Measurements from ENCODE around the gene NIPSNAP2.
"Not testable (repeated sequence)": the region's sequence is repeated elsewhere in the genome, so short reads cannot be mapped to it uniquely, and the experiment has no call there.

Gene NIPSNAP2

GRCh38 chr7:55975988-55976633 lies 11.7 kb downstream of the NIPSNAP2 start:
- DNase-seq (ENCODE audit: low read depth): no peak

- no peak for DNase-seq (ENCODE audit: low read depth)
Observed at GRCh38 chr7:55977831-55978230, 13.4 kb downstream of the NIPSNAP2 start.

GRCh38 chr7:55980266-55980665 lies 15.9 kb downstream of the NIPSNAP2 start:
- no peak for DNase-seq (ENCODE audit: low read depth)

GRCh38 chr7:55983537-55983936 lies 19.2 kb downstream of the NIPSNAP2 start:
- DNase-seq (ENCODE audit: low read depth): no peak

- no peak for DNase-seq (ENCODE audit: low read depth)
Observed at GRCh38 chr7:55992346-55992745, 28.0 kb downstream of the NIPSNAP2 start.

GRCh38 chr7:55996856-55997500 lies 32.6 kb downstream of the NIPSNAP2 start:
- no peak for DNase-seq (ENCODE audit: low read depth)

GRCh38 chr7:56003749-56004148 lies 39.4 kb downstream of the NIPSNAP2 start:
- no peak for DNase-seq (ENCODE audit: low read depth)

- DNase-seq (ENCODE audit: low read depth): no peak
Observed at GRCh38 chr7:56007167-56007652, 42.8 kb downstream of the NIPSNAP2 start.

- DNase-seq (ENCODE audit: low read depth): no peak
Observed at GRCh38 chr7:56007891-56008290, 43.5 kb downstream of the NIPSNAP2 start.

- no peak for DNase-seq (ENCODE audit: low read depth)
Observed at GRCh38 chr7:56009695-56010094, 45.3 kb downstream of the NIPSNAP2 start.

- not testable (repeated sequence) for DNase-seq (ENCODE audit: low read depth)
Observed at GRCh38 chr7:56017015-56017414, 52.6 kb downstream of the NIPSNAP2 start.

- DNase-seq (ENCODE audit: low read depth): no peak
Observed at GRCh38 chr7:56019501-56019900, 55.1 kb downstream of the NIPSNAP2 start.

- DNase-seq (ENCODE audit: low read depth): no peak
Observed at GRCh38 chr7:56023500-56023899, 59.1 kb downstream of the NIPSNAP2 start.

- DNase-seq (ENCODE audit: low read depth): no peak
Observed at GRCh38 chr7:56026538-56026937, 62.2 kb downstream of the NIPSNAP2 start.

- no peak for DNase-seq (ENCODE audit: low read depth)
Observed at GRCh38 chr7:56028942-56029630, 64.7 kb downstream of the NIPSNAP2 start.

- DNase-seq (ENCODE audit: low read depth): no peak
Observed at GRCh38 chr7:56030340-56030739, 66.0 kb downstream of the NIPSNAP2 start.

GRCh38 chr7:56031556-56031955 lies 67.2 kb downstream of the NIPSNAP2 start:
- not testable (repeated sequence) for DNase-seq (ENCODE audit: low read depth)

GRCh38 chr7:56032578-56032977 lies 68.2 kb downstream of the NIPSNAP2 start:
- DNase-seq (ENCODE audit: low read depth): not testable (repeated sequence)

GRCh38 chr7:56033671-56034432 lies 69.5 kb downstream of the NIPSNAP2 start:
- DNase-seq (ENCODE audit: low read depth): peak; percentile 51

GRCh38 chr7:56040730-56041129 lies 76.3 kb downstream of the NIPSNAP2 start:
- no peak for DNase-seq (ENCODE audit: low read depth)

- DNase-seq (ENCODE audit: low read depth): not testable (repeated sequence)
Observed at GRCh38 chr7:56045758-56046157, 81.4 kb downstream of the NIPSNAP2 start.

- DNase-seq (ENCODE audit: low read depth): no peak
Observed at GRCh38 chr7:56046721-56047445, 82.5 kb downstream of the NIPSNAP2 start.
